ENCODE results near the gene CXCL17. TPM values are rescaled to one million over a fixed set of nuclear protein-coding genes. Genes with fewer than 3 reads are reported as not detected.

The CXCL17 gene
- total RNA-seq, 1 experiment from 2014 or later: 1.1 TPM

DNA sequence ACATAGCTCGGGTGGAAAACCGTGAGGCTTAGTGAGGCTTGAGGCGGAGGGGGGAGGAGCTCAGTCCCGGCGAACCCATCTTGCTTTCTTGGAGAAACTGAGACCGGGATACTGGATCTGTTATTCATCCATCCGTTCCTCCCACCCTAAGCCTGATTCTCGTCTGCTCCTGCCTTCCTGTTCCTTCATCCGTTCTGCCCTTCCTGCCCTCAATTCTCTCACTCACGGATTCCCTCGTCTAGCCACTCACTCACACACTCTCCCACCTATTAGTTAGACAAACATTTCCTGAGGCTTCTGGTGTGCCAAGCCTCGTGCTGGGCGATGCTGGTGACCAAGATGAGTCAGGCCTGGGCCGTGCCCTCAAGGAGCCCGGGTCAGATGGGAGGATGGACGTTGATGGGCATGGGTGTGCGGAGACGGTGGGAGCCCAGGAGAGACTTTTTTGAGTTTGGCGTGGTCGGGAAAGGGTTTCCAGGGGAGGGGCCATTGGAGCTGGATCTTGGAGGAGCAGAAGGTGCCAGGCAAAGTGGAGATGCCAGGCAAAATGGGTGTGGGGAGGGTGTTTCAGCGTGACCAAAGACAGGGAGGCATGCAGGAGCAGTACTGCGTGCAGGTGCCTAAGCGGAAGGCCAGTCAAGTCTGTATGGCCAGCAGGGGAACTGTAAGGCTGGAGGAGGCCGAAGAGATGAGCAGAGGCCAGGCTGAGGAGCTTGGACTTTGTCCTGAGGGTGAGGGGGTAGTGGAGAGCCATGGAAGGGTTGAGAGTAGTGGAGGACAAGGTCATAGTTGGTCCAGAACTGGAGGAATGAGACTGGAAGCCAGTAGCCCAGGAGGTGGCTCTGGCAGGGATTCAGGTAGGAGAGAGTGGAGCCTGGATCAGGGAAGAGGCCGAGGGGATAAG lies 45.2 kb downstream of the CXCL17 start:
- peak overlapping the region; percentile 97 for H3K4me3 Mint-ChIP-seq (ENCODE audit: unreplicated experiment)
- no peaks in the 10 kb centered on the region for H3K27me3 Mint-ChIP-seq (ENCODE audit: insufficient read depth, unreplicated experiment)
- BruUV-seq (replicated peaks): TSS peak; percentile 86
- H3K4me1 Mint-ChIP-seq (ENCODE audit: low read depth, unreplicated experiment): peaks cover 27% of the 10 kb centered on the region
- no peaks in the 10 kb centered on the region for H3K9me3 ChIP-seq
- H3K27me3 ChIP-seq (replicated peaks; ENCODE audit: control insufficient read depth, insufficient read depth, low read length): no peaks in the 10 kb centered on the region
- no peaks in the 10 kb centered on the region for H3K9me3 Mint-ChIP-seq (ENCODE audit: unreplicated experiment)
- peak in 1 of 2 experiments; percentile 26 for DNase-seq
- POLR2A ChIA-PET: interaction anchor here (0.6 to 2.4 kb wide), 15 partner anchors 9 to 1023 kb away, joined by 3 to 14 read pairs (median 3); partner anchors contain the start of genes DEDD2 and GSK3A
- H3K27ac Mint-ChIP-seq (ENCODE audit: unreplicated experiment): peak overlapping the region; percentile 85
- H3K4me1 ChIP-seq: 0 out of 2 replicates have a peak, but pooled peaks cover 9% of the 10 kb centered on the region
- CTCF ChIA-PET: interaction anchor here (0.9 to 1.6 kb wide), 7 partner anchors 10 to 156 kb away, joined by 3 to 13 read pairs (median 6); no protein-coding TSS in a partner anchor
- H3K36me3 Mint-ChIP-seq (ENCODE audit: insufficient read depth, unreplicated experiment): peaks cover 33% of the 10 kb centered on the region
- no peaks in the 10 kb centered on the region for H3K36me3 ChIP-seq (ENCODE audit: control insufficient read depth, insufficient read depth, low read length)
- TF ChIP-seq, protein P1, sequence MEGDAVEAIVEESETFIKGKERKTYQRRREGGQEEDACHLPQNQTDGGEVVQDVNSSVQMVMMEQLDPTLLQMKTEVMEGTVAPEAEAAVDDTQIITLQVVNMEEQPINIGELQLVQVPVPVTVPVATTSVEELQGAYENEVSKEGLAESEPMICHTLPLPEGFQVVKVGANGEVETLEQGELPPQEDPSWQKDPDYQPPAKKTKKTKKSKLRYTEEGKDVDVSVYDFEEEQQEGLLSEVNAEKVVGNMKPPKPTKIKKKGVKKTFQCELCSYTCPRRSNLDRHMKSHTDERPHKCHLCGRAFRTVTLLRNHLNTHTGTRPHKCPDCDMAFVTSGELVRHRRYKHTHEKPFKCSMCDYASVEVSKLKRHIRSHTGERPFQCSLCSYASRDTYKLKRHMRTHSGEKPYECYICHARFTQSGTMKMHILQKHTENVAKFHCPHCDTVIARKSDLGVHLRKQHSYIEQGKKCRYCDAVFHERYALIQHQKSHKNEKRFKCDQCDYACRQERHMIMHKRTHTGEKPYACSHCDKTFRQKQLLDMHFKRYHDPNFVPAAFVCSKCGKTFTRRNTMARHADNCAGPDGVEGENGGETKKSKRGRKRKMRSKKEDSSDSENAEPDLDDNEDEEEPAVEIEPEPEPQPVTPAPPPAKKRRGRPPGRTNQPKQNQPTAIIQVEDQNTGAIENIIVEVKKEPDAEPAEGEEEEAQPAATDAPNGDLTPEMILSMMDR (IDR thresholded peaks at IDR 0.05; ENCODE audit: insufficient read depth in 1 of 2, low read depth in 1 of 2, low read length in 1 of 2, severe bottlenecking in 1 of 2, unreplicated experiment in 1 of 2): no peak
- H3K4me3 ChIP-seq (ENCODE audit: low read depth, low read length): peak overlapping the region; percentile 64
- intact Hi-C loops (cut with micrococcal nuclease; ENCODE audit: unreplicated experiment): loop anchor here (1.0 kb wide), 1 partner anchor 10 kb away; no protein-coding TSS in a partner anchor

DNA sequence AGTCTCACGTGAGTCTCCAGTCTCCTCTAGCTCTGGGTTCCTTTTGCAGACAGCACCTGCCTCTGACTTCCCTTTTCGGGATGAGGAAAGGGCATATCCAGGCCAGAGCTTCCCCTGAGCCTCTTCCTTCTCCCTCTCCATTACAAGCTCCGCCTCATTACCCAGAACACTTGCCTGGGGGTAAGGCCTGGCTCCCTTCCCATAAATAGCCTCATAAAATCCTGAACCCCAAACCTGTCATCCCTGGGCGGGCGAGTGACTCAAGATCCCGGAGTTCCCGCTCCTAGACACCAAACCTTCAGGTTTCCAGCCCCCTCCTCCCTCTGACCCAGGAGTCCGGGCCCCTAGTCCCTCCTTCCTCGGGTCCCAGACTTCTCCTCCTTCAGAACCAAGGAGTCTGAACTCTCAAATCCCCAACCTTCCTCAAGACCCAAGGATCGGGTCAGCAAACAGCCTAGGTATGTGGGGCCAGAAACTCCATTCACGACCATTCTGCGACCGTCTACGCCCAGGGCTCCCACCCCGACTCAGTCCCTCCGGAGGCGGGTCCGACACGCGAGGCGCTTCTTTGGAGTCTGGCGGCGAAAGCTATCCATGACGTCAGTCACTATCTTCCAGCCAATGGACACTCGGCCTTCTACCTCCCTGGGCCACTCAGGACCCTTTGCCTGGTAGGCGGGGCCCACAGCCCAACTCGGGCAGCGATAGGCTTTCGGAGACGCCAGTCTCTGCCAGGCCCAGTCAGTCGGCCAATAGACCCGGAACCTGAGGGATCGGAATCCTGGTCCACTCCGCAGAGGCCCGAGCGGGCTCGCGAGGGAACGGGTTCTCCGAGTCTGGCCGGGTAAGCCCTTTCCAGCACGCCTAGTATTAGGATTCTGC lies 46.1 kb downstream of the CXCL17 start:
- intact Hi-C loops (cut with micrococcal nuclease; ENCODE audit: unreplicated experiment): loop anchor here (1.0 kb wide), 1 partner anchor 9 kb away; no protein-coding TSS in a partner anchor
- TF ChIP-seq, protein P1 (IDR thresholded peaks at IDR 0.05; ENCODE audit: insufficient read depth in 1 of 2, low read depth in 1 of 2, low read length in 1 of 2, severe bottlenecking in 1 of 2, unreplicated experiment in 1 of 2): no peak
- H3K4me3 ChIP-seq (ENCODE audit: low read depth, low read length): peak overlapping the region; percentile 64
- H3K9me3 Mint-ChIP-seq (ENCODE audit: unreplicated experiment): no peaks in the 10 kb centered on the region
- ChIA-PET POLR2A (interaction anchor here (0.5 to 2.4 kb wide), 16 partner anchors 9 to 179 kb away, joined by 3 to 14 read pairs (median 4); partner anchors contain the start of genes DEDD2 and GSK3A), CTCF (interaction anchor here (0.5 to 1.6 kb wide), 9 partner anchors 10 to 155 kb away, joined by 3 to 13 read pairs (median 6); no protein-coding TSS in a partner anchor)
- H3K27me3 ChIP-seq (replicated peaks; ENCODE audit: control insufficient read depth, insufficient read depth, low read length): no peaks in the 10 kb centered on the region; the same call in 1 of the 2 replicates
- no peaks in the 10 kb centered on the region for H3K36me3 ChIP-seq (ENCODE audit: control insufficient read depth, insufficient read depth, low read length)
- peaks cover 33% of the 10 kb centered on the region for H3K36me3 Mint-ChIP-seq (ENCODE audit: insufficient read depth, unreplicated experiment)
- peak; percentile 100 for DNase-seq
- no peaks in the 10 kb centered on the region for H3K9me3 ChIP-seq
- peak overlapping the region; percentile 85 for H3K27ac Mint-ChIP-seq (ENCODE audit: unreplicated experiment)
- BruUV-seq (replicated peaks): TSS peak; percentile 97
- H3K27me3 Mint-ChIP-seq (ENCODE audit: insufficient read depth, unreplicated experiment): peaks cover 4% of the 10 kb centered on the region
- peaks cover 34% of the 10 kb centered on the region for H3K4me1 Mint-ChIP-seq (ENCODE audit: low read depth, unreplicated experiment)
- peak overlapping the region; percentile 97 for H3K4me3 Mint-ChIP-seq (ENCODE audit: unreplicated experiment)
- 0 out of 2 replicates have a peak, but pooled peaks cover 9% of the 10 kb centered on the region for H3K4me1 ChIP-seq

Data from Caco-2 (cell line).